Activated CD4-positive, alpha-beta T cell treated with anti-CD3 and anti-CD28 coated beads, Interleukin-2, amount 50 U/mL, for 24 hours (primary cell): ENCODE measurements around the gene SMLR1.

ENCODE experiments used
- DNase-seq, 2 donors: peaks; one replicate each; pipeline ENCODE4 v3.0.0-alpha.2; 2020; ENCODE audit warnings: low read depth in 1 of 2, low spot score in 1 of 2

Gene SMLR1

GRCh38 chr6:130824978-130825694, 2.1 kb upstream of the SMLR1 start:
- DNase-seq = no peak

- no peak for DNase-seq
Observed at GRCh38 chr6:130825772-130826441, 1.3 kb upstream of the SMLR1 start.

DNA sequence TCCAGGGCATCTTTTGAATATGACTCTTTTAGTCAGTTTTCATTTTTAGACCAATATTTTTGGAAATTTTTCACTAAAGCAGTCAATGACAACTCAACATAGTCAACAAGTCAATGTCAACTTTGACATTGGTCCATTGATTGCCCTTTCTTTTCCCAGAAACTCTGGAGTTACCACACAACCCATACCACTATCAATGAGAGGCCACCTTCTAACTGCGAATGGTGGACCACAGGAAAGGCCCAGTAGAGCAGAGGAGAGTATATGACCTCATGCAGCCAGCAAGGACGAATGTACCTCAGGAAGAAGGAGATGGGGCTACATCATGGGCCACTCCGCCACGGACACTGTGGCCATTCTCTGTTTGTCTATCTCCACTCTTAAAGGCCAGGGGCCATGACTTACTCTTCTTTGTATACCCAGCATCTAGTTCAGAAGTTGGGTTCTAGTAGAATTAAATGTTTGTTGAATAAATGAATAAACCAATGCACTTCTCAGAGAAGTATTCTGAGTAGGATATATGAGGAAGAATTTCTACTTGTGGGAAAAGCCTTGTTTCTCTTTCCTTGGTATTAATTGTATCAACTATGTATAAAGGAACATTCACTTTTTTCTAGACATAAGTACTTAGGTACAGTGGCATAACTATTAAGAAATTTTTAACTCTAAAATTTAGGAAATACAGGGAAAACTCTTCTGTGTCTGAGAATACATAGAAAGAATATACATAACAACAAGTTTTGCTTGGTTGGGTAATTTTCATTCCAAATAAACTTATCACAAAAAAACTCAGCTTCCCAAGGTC, 562 bp upstream of the SMLR1 start:
- DNase-seq = no peak

DNA sequence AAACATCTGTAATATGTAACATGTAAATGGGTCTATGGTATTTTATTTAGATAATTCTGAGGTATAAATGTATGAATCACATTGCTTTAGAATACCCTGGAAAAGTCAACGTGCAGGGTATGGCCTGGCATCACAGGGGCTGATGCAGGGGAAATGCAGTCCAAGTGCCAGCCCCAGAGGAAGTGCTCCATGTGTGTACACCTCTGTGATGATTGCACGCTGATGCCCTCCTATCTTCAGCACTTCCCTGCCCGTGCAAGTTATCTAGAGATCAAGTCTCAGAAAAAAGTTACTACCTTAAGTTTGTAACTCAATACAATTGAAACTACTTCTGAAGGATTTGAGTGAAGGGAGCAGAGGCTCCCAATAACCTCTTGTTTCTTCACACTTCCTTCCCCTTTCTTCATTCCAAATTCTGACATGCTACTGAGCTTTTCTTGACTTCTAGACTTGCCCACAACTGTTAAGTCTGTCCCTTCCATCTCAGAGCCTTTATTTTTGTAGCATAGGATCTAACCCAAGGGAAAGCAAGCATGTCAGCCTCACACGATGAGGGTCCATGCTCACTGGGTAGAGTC, 2.2 kb downstream of the SMLR1 start:
- DNase-seq = no peak

GRCh38 chr6:130831607-130832006, 4.4 kb downstream of the SMLR1 start:
- DNase-seq = no peak

- DNase-seq = no peak
Observed at GRCh38 chr6:130833569-130833968, 6.4 kb downstream of the SMLR1 start.

GRCh38 chr6:130834482-130835251, 7.5 kb downstream of the SMLR1 start:
- DNase-seq = no peak

DNA sequence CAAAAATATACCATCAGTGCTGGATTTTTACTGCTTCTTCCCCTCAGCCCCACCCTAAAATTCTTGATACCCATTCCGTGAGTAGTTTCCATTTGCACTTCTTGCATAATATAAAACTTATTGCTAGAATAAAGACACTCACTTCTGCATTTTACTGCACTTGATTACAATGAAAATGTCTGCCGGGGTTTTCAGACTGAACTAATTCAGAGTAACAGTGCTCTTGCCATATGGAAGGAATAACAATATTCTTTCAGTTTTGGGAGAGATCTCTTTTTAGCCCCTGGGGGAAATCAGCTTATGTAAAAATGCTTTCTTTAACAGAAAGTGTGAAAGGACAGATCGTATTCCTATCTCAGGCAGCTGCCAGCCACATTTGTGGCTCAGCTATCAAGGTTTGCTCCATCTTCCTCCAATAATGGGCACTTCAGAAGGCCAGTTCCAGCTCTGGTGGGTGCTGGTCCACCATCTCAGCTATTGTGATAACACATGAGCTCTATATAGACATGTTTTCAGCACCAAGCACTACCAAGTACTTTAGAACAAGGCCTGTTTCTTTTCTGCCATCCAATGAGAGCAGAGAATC, 8.9 kb downstream of the SMLR1 start:
- DNase-seq = no peak

- DNase-seq = no peak
Observed at GRCh38 chr6:130837067-130837466, 9.9 kb downstream of the SMLR1 start.

GRCh38 chr6:130838250-130838860, 11.1 kb downstream of the SMLR1 start:
- DNase-seq = no peak

DNA sequence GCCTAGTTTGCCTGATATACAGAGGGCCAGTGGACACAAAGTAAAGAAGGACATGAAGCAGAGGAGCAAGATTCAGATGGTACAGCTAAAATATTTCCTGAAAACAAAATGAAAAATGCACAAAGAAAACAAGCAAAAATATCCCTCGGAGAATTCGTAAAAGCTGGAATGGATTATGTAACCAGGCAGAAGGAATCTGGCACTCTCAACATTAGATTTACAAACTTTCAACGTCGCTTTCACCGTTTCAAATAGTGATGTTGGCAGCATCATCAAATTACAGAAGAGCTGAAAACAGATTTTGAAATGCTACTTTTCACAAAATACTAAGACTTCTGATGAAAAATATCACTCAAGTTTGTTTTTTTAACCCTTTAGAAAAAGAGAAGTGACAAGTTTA, 11.7 kb downstream of the SMLR1 start:
- DNase-seq = no peak

- DNase-seq = no peak
Observed at GRCh38 chr6:130839379-130839778, 12.2 kb downstream of the SMLR1 start.

DNA sequence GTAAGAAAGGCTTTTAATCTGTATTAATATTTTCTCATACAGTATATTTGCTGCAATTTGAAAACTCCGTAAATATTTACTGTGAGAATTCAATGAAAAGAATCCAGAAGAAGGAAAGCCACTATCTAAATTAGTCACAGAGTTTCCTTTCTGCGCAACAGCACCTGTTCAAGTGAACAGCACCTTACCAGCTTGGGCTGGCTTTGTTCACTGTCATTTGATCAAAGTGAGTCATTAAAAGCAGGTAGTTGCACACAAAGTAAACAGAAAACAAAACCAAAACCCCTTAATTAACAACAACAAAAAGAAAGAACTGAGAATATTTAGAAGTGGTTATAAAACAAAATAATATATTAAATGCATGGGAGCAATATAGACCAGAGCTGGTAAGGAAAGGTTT, 12.8 kb downstream of the SMLR1 start:
- no peak for DNase-seq

DNA sequence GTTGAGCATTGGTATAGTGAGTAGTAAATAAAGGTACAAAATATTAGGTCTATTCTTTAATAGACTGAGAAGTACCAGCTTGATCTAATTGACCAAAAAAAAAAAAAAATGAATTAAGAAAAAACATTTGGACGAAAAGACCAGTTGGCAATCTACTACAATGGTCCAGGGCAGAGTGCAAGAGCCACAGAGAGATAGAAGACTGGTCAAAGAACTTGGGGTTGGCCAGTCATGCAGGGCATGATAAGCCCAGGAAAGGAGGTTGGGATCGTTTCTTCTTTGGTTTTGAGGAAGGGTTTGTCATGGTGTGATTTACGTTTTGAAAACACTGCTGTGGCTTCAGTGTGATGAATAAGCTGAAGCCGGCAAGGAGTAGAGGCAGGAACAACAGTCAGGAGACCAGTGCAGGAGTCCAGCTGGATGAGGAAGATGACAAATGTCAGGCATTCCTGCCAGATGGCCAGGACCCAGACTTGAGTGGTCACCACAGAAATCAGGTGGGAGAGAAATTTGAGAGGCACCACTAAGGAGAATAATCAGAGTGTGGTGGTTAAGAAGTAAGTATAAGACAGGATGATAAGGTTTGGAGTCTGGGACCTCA, 14.0 kb downstream of the SMLR1 start:
- DNase-seq = no peak

- DNase-seq = peak in 1 of 2 donors; percentile 4
Observed at GRCh38 chr6:130843575-130844320, 16.5 kb downstream of the SMLR1 start.

- no peak for DNase-seq
Observed at GRCh38 chr6:130846501-130846900, 19.3 kb downstream of the SMLR1 start.

DNA sequence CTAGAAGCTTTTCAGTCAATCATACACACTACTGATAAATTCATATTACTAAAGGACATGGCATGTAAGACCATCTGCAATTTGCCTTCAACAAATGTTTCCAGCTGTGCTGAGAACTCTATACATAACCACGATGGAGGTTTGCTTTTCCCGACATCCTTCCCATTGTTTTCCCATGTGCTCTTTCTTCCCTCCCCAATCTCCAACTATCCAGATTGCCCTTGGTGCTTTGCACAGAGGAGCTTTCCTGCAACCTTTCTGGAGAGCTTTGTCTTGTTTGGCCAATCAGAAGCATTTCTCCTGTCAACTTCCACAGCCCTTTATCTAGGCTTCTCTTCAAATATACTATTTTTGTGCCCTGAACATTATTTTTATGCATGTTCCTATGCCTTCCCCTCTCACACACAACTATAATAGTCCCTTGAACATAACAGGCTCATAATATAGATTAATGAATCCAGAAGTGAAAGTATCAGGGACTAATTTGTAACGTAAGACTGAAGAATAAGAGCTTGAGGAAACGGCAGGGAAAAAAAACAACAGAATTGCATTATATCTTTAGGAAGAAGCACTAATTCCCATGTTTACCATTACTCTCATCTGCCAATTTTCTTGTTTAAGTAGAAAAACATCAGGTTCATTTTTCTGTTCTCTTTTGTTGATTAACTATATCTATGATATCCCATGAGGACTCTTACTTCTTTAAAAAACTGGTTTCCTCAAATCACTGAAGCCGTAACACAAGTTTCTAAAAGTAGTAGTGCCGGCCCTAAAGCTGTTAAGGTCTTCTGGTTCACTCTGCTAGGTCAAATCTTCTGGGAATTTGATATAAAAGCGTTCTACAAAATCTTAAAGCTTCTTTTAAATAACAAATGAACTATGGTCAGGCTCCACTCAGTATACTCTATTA, 20.1 kb downstream of the SMLR1 start:
- no peak for DNase-seq

- DNase-seq = no peak
Observed at GRCh38 chr6:130848945-130849344, 21.7 kb downstream of the SMLR1 start.
